ENCODE data around the gene ZNF396. TPM values are rescaled to one million over a fixed set of nuclear protein-coding genes. Genes with fewer than 3 reads are reported as not detected.

Gene ZNF396
- total RNA-seq, 1 experiment from 2014 or later, result 1.4 TPM

DNA sequence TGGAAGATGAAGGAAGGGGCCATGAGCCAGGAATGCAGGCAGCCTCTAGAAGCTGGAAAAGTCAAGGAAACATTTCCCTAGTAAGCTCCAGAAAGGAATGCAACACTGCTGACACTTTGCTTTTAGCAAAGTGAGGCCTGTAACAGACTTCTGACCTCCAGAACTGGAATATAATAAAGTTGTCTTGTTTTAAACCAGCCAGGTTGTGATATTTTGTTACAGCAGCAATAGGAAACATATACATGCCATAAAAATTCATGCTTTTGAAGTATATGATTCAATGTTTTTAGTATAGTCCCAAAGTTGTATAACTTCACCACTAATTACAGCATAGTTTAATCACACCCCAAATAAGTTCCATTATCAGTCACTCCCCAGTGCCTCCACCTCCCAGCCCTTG, 15.2 kb upstream of the ZNF396 start:
- peaks cover 38% of the 10 kb centered on the region for H3K4me1 ChIP-seq (ENCODE audit: low read length)
- H3K9me3 ChIP-seq (ENCODE audit: low read length), result peaks cover 4% of the 10 kb centered on the region; the same call in 1 of the 2 replicates
- no peak overlapping the region for H3K4me3 ChIP-seq (ENCODE audit: low read length)
- no peaks in the 10 kb centered on the region for H4K20me1 ChIP-seq (ENCODE audit: insufficient read depth, low read depth, low read length)
- H3K4me2 ChIP-seq (ENCODE audit: low read depth, low read length, poor library complexity, severe bottlenecking), result no peak overlapping the region
- H2AFZ ChIP-seq (ENCODE audit: low read length), result no peak overlapping the region
- no peak for DNase-seq
- H3K36me3 ChIP-seq (ENCODE audit: insufficient read depth, low read length), result no peaks in the 10 kb centered on the region
- no peak overlapping the region for H3K9ac ChIP-seq (ENCODE audit: low read length)
- no peaks in the 10 kb centered on the region for H3K27me3 ChIP-seq (ENCODE audit: low read length)
- H3K79me2 ChIP-seq (ENCODE audit: low read length), result no peaks in the 10 kb centered on the region
- no peak overlapping the region for H3K27ac ChIP-seq (ENCODE audit: low read length)
- no peaks in the 10 kb centered on the region for H3K9me2 ChIP-seq (replicated peaks; ENCODE audit: insufficient read depth, low read length)

DNA sequence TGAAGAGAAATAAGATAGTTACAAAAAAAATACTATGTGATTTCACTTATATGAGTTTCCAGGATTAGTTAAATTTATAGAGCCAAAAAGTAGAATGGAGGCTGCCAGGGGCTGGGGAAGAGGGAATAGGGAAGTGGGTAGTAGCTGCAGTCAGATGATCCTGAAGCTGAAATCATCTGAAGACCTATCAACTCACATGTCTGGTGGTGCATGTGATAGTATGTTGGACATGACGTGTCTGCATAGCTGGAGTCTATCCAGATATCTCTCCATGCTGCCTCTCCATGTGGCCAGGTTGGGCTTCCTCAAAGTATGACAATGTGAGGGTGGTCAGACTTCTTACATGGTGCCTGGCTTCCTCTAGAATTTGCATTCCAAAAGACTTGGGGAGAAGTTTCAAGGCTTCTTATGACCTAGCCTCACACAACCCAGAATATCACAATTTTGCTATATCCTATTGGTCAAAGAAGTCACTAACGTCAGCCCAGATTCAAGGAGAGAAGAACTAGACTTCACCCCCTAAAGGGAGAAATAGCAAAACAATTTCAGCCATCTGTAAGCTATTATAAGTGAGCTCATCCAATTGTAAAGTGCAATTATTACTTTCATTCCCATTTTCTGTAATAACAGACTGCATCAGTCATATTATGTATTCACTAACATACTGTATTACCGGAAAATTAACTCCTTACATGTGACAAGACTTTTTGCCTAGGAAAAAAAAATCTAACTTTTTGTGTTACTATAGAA, 14.0 kb upstream of the ZNF396 start:
- Histone ChIP-seq H4K20me1 (ENCODE audit: insufficient read depth, low read depth, low read length) (no peaks in the 10 kb centered on the region), H3K4me3 (ENCODE audit: low read length) (no peak overlapping the region), H3K27me3 (ENCODE audit: low read length) (no peaks in the 10 kb centered on the region), H3K9me2 (replicated peaks; ENCODE audit: insufficient read depth, low read length) (no peaks in the 10 kb centered on the region), H3K27ac (ENCODE audit: low read length) (no peak overlapping the region), H3K9ac (ENCODE audit: low read length) (no peak overlapping the region), H3K9me3 (ENCODE audit: low read length) (peaks cover 4% of the 10 kb centered on the region; the same call in 1 of the 2 replicates), H3K79me2 (ENCODE audit: low read length) (no peaks in the 10 kb centered on the region), H3K4me1 (ENCODE audit: low read length) (peaks cover 50% of the 10 kb centered on the region), H3K36me3 (ENCODE audit: insufficient read depth, low read length) (no peaks in the 10 kb centered on the region), H3K4me2 (ENCODE audit: low read depth, low read length, poor library complexity, severe bottlenecking) (no peak overlapping the region), H2AFZ (ENCODE audit: low read length) (peak overlapping the region; percentile 58; the same call in 1 of the 2 replicates)
- DNase-seq, result no peak

DNA sequence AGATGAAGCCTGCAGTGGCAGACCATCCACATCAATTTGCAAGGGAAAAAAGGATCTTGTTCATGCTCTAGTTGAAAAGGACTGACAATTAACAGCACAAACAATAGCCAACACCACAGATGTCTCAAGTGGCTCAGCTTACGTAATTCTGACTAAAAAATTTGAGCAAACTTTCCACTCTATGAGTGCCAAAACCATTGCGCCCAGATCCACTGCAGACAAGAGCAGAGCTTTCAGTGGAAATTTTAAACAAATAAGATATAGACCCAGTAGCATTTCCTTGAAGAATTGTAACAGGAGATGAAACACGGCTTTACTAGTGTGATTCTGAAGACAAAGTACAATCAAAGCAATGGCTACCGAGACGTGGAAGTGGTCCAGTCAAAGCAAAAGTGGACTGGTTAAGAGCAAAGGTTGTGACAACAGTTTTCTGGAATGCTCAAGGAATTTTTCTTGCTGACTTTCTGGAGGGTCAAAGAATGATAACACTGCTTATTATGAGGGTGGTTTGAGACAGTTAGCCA, 12.0 kb upstream of the ZNF396 start:
- peak overlapping the region; percentile 24 for H3K4me3 ChIP-seq (ENCODE audit: low read length)
- peak overlapping the region; percentile 68 for H3K27ac ChIP-seq (ENCODE audit: low read length)
- no peaks in the 10 kb centered on the region for H3K79me2 ChIP-seq (ENCODE audit: low read length)
- H4K20me1 ChIP-seq (ENCODE audit: insufficient read depth, low read depth, low read length), result no peaks in the 10 kb centered on the region
- no peaks in the 10 kb centered on the region for H3K9me2 ChIP-seq (replicated peaks; ENCODE audit: insufficient read depth, low read length)
- peak; percentile 63 for DNase-seq
- peaks cover 4% of the 10 kb centered on the region; the same call in 1 of the 2 replicates for H3K9me3 ChIP-seq (ENCODE audit: low read length)
- H3K36me3 ChIP-seq (ENCODE audit: insufficient read depth, low read length), result no peaks in the 10 kb centered on the region
- peak overlapping the region; percentile 52 for H2AFZ ChIP-seq (ENCODE audit: low read length)
- peaks cover 56% of the 10 kb centered on the region for H3K4me1 ChIP-seq (ENCODE audit: low read length)
- H3K9ac ChIP-seq (ENCODE audit: low read length), result peak overlapping the region; percentile 5
- no peaks in the 10 kb centered on the region for H3K27me3 ChIP-seq (ENCODE audit: low read length)
- peak overlapping the region; percentile 54 for H3K4me2 ChIP-seq (ENCODE audit: low read depth, low read length, poor library complexity, severe bottlenecking)

DNA sequence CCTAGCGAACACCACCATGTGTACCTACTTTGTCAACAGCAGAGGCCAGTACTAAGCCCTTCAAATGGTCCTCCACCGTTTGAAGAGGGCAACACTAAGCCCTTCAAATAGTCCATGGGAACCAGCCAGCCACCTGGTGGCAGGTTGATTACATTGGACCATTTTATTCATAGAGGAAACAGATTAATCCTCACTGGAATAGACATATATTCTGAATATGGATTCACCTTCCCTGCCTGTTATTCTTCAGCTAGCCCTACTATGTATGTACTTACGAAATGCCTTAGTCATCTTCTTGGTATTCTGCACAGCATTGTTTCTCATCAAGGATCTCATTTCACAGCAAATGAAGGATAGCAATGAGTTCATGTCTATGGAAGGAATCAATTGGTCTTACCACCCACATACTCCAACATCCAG, 10.0 kb upstream of the ZNF396 start:
- Histone ChIP-seq H3K9ac (ENCODE audit: low read length) (peak overlapping the region; percentile 39), H3K4me2 (ENCODE audit: low read depth, low read length, poor library complexity, severe bottlenecking) (peak overlapping the region; percentile 61), H3K9me2 (replicated peaks; ENCODE audit: insufficient read depth, low read length) (no peaks in the 10 kb centered on the region), H3K79me2 (ENCODE audit: low read length) (no peaks in the 10 kb centered on the region), H3K9me3 (ENCODE audit: low read length) (peaks cover under 1% of the 10 kb centered on the region; the same call in 1 of the 2 replicates), H3K27ac (ENCODE audit: low read length) (peak overlapping the region; percentile 68; the same call in 1 of the 2 replicates), H3K27me3 (ENCODE audit: low read length) (no peaks in the 10 kb centered on the region), H3K36me3 (ENCODE audit: insufficient read depth, low read length) (no peaks in the 10 kb centered on the region), H3K4me3 (ENCODE audit: low read length) (peak overlapping the region; percentile 25; the same call in 1 of the 2 replicates), H2AFZ (ENCODE audit: low read length) (peak overlapping the region; percentile 78; the same call in 1 of the 2 replicates), H4K20me1 (ENCODE audit: insufficient read depth, low read depth, low read length) (no peaks in the 10 kb centered on the region), H3K4me1 (ENCODE audit: low read length) (peaks cover 56% of the 10 kb centered on the region)
- peak; percentile 68 for DNase-seq

DNA sequence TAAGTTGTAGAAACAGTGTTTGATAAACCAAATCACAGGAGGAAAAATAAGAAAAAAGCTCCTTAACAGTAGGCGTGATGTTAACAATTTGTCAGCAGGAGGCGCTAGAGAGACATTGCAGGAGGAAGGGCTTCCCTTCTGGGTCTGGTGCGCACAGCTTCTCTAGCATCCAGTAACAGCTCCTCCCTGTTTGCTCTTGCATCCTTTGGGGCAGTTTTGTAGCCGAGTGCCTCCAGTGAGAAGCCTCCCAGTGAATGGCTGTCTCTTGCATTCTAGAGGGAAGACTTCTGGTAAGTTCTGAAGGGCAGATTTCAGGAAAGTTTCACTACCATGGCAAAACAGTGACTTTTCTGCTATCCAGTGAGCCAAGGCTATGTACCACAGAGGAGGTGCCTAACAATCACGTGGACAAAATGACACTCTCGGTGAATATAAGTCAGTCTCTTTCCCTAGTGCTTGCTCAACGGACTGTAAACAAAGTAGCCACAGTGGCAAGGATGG, 9.5 kb upstream of the ZNF396 start:
- H3K9me3 ChIP-seq (ENCODE audit: low read length), result no peaks in the 10 kb centered on the region
- H4K20me1 ChIP-seq (ENCODE audit: insufficient read depth, low read depth, low read length), result no peaks in the 10 kb centered on the region
- H3K27ac ChIP-seq (ENCODE audit: low read length), result peak overlapping the region; percentile 68; the same call in 1 of the 2 replicates
- H3K36me3 ChIP-seq (ENCODE audit: insufficient read depth, low read length), result no peaks in the 10 kb centered on the region
- no peaks in the 10 kb centered on the region for H3K9me2 ChIP-seq (replicated peaks; ENCODE audit: insufficient read depth, low read length)
- no peaks in the 10 kb centered on the region for H3K79me2 ChIP-seq (ENCODE audit: low read length)
- peak overlapping the region; percentile 39 for H3K9ac ChIP-seq (ENCODE audit: low read length)
- peak overlapping the region; percentile 25; the same call in 1 of the 2 replicates for H3K4me3 ChIP-seq (ENCODE audit: low read length)
- peak; percentile 95 for DNase-seq
- H3K4me1 ChIP-seq (ENCODE audit: low read length), result peaks cover 56% of the 10 kb centered on the region
- H3K4me2 ChIP-seq (ENCODE audit: low read depth, low read length, poor library complexity, severe bottlenecking), result peak overlapping the region; percentile 61
- peak overlapping the region; percentile 78; the same call in 1 of the 2 replicates for H2AFZ ChIP-seq (ENCODE audit: low read length)
- H3K27me3 ChIP-seq (ENCODE audit: low read length), result no peaks in the 10 kb centered on the region

DNA sequence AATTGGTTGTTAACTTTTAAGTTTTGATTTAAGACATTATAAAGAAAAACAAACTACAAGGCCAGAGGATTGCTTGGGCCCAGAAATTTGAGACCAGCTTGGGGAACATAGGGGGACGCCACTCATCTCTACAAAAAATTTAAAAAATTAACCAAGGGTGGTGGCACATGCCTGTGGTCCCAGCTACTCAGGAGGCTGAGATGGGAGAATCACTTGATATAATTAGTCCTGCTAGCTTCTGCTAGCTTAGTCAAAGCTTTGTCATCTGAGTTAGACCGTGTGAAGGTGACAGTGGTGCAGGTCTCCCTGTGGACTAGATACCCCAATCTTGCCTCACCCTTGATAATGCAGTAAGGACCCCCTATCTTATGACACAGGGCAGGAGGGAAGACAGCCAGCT, 6.0 kb upstream of the ZNF396 start:
- H3K79me2 ChIP-seq (ENCODE audit: low read length), result no peaks in the 10 kb centered on the region
- H4K20me1 ChIP-seq (ENCODE audit: insufficient read depth, low read depth, low read length), result no peaks in the 10 kb centered on the region
- no peaks in the 10 kb centered on the region for H3K9me2 ChIP-seq (replicated peaks; ENCODE audit: insufficient read depth, low read length)
- H3K27me3 ChIP-seq (ENCODE audit: low read length), result no peaks in the 10 kb centered on the region
- no peak for DNase-seq
- no peak overlapping the region for H3K4me3 ChIP-seq (ENCODE audit: low read length)
- no peak overlapping the region for H3K4me2 ChIP-seq (ENCODE audit: low read depth, low read length, poor library complexity, severe bottlenecking)
- H3K9ac ChIP-seq (ENCODE audit: low read length), result no peak overlapping the region
- peaks cover 25% of the 10 kb centered on the region for H3K4me1 ChIP-seq (ENCODE audit: low read length)
- H3K36me3 ChIP-seq (ENCODE audit: insufficient read depth, low read length), result no peaks in the 10 kb centered on the region
- no peak overlapping the region for H2AFZ ChIP-seq (ENCODE audit: low read length)
- H3K27ac ChIP-seq (ENCODE audit: low read length), result no peak overlapping the region
- no peaks in the 10 kb centered on the region for H3K9me3 ChIP-seq (ENCODE audit: low read length)

DNA sequence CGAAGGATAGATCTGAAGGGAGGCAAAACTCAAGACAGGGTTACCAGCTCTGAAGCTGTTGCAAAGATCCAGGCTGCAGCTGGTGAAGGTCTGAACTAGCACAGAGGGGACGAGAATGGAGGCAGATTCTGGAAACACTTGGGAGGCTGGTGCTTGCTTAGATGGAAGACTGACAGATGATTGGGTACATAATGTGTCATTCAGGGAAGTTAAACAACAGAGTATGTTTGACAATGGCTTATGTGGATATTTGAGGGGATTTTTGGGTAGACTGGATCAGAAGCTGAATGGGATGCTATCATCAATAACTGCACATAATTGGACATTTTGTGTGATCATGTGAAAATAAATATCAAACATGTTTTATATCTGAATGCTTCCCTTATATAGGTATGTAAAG, 2.3 kb upstream of the ZNF396 start:
- no peak overlapping the region for H3K4me3 ChIP-seq (ENCODE audit: low read length)
- H3K27ac ChIP-seq (ENCODE audit: low read length), result no peak overlapping the region
- no peaks in the 10 kb centered on the region for H3K36me3 ChIP-seq (ENCODE audit: insufficient read depth, low read length)
- H3K4me2 ChIP-seq (ENCODE audit: low read depth, low read length, poor library complexity, severe bottlenecking), result no peak overlapping the region
- H3K4me1 ChIP-seq (ENCODE audit: low read length), result peaks cover 13% of the 10 kb centered on the region
- H3K79me2 ChIP-seq (ENCODE audit: low read length), result no peaks in the 10 kb centered on the region
- DNase-seq, result no peak
- H2AFZ ChIP-seq (ENCODE audit: low read length), result no peak overlapping the region
- H3K9me2 ChIP-seq (replicated peaks; ENCODE audit: insufficient read depth, low read length), result no peaks in the 10 kb centered on the region
- no peaks in the 10 kb centered on the region for H3K27me3 ChIP-seq (ENCODE audit: low read length)
- no peak overlapping the region for H3K9ac ChIP-seq (ENCODE audit: low read length)
- no peaks in the 10 kb centered on the region for H4K20me1 ChIP-seq (ENCODE audit: insufficient read depth, low read depth, low read length)
- H3K9me3 ChIP-seq (ENCODE audit: low read length), result no peaks in the 10 kb centered on the region

DNA sequence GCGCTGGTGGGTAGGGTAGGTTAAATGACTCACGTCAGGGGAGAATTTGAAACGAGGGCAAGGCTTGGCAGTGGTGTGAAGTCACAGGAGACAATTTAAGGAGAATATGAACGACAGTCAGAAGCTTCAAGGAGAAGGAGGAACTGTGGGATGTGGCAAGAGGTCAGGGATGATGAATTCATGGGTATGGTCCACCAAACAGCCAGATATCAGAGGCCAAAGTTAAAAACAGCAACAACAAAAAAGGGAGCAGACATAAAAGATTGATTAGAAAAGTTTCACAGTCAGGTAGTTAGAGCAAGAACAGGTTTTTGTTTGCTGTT, 1.4 kb upstream of the ZNF396 start:
- Histone ChIP-seq H3K4me3 (ENCODE audit: low read length) (no peak overlapping the region), H3K9me2 (replicated peaks; ENCODE audit: insufficient read depth, low read length) (no peaks in the 10 kb centered on the region), H3K4me2 (ENCODE audit: low read depth, low read length, poor library complexity, severe bottlenecking) (no peak overlapping the region), H3K79me2 (ENCODE audit: low read length) (no peaks in the 10 kb centered on the region), H2AFZ (ENCODE audit: low read length) (no peak overlapping the region), H3K4me1 (ENCODE audit: low read length) (peaks cover 13% of the 10 kb centered on the region), H3K27me3 (ENCODE audit: low read length) (no peaks in the 10 kb centered on the region), H3K9ac (ENCODE audit: low read length) (no peak overlapping the region), H3K9me3 (ENCODE audit: low read length) (no peaks in the 10 kb centered on the region), H3K36me3 (ENCODE audit: insufficient read depth, low read length) (no peaks in the 10 kb centered on the region), H3K27ac (ENCODE audit: low read length) (no peak overlapping the region), H4K20me1 (ENCODE audit: insufficient read depth, low read depth, low read length) (no peaks in the 10 kb centered on the region)
- no peak for DNase-seq
